ENCODE results near the gene CERS6. TPM values are rescaled to one million over a fixed set of nuclear protein-coding genes. Genes with fewer than 3 reads are reported as not detected.
A peak's percentile ranks its signal among the peaks of the same experiment; 100 is the strongest.

The CERS6 gene
- polyA plus RNA-seq, 1 donor from 2014 or later: 59.3 TPM

DNA sequence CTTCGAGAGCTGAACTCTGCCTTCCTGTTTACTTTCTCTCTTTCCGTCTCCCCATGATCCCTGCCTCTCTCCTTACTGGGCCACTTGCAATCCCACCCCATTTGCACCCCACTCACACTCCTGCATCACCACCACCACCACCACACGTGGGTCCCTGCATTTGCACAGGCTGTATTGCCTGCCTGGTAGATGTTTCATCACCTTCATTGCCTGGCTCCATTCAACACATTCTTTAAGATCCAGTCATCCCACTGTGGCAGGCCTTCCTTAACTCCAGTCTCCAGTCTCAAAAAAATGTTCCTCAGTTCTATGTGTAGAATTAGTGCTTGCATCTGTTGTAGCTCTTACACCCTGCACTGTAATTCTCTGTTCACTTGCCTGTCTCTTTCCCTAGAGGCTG lies 360.3 kb downstream of the CERS6 start:
- H4K20me1 ChIP-seq (ENCODE audit: insufficient read depth): no peaks in the 10 kb centered on the region
- H3K79me2 ChIP-seq (replicated peaks; ENCODE audit: insufficient read depth, low read length): no peaks in the 10 kb centered on the region
- no peak overlapping the region for H2AFZ ChIP-seq (ENCODE audit: low read depth, low read length)
- TF ChIP-seq MXI1 (conservative IDR thresholded peaks at IDR 0.05; ENCODE audit: poor library complexity, severe bottlenecking) (no peak), TAF1 (IDR thresholded peaks at IDR 0.05; ENCODE audit: low read depth) (no peak), EP300 (conservative IDR thresholded peaks at IDR 0.05; ENCODE audit: poor library complexity, severe bottlenecking) (no peak), EZH2 (IDR thresholded peaks at IDR 0.05; ENCODE audit: borderline replicate concordance, insufficient read depth, low read length, poor library complexity, severe bottlenecking) (no peak), RAD21 (conservative IDR thresholded peaks at IDR 0.05) (no peak), SMC3 (conservative IDR thresholded peaks at IDR 0.05; ENCODE audit: poor library complexity) (no peak), POLR2AphosphoS5 (IDR thresholded peaks at IDR 0.05) (no peak)
- TF ChIP-seq, protein P1, sequence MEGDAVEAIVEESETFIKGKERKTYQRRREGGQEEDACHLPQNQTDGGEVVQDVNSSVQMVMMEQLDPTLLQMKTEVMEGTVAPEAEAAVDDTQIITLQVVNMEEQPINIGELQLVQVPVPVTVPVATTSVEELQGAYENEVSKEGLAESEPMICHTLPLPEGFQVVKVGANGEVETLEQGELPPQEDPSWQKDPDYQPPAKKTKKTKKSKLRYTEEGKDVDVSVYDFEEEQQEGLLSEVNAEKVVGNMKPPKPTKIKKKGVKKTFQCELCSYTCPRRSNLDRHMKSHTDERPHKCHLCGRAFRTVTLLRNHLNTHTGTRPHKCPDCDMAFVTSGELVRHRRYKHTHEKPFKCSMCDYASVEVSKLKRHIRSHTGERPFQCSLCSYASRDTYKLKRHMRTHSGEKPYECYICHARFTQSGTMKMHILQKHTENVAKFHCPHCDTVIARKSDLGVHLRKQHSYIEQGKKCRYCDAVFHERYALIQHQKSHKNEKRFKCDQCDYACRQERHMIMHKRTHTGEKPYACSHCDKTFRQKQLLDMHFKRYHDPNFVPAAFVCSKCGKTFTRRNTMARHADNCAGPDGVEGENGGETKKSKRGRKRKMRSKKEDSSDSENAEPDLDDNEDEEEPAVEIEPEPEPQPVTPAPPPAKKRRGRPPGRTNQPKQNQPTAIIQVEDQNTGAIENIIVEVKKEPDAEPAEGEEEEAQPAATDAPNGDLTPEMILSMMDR (IDR thresholded peaks at IDR 0.05; ENCODE audit: poor library complexity, severe bottlenecking): no peak
- TF ChIP-seq, protein P2, sequence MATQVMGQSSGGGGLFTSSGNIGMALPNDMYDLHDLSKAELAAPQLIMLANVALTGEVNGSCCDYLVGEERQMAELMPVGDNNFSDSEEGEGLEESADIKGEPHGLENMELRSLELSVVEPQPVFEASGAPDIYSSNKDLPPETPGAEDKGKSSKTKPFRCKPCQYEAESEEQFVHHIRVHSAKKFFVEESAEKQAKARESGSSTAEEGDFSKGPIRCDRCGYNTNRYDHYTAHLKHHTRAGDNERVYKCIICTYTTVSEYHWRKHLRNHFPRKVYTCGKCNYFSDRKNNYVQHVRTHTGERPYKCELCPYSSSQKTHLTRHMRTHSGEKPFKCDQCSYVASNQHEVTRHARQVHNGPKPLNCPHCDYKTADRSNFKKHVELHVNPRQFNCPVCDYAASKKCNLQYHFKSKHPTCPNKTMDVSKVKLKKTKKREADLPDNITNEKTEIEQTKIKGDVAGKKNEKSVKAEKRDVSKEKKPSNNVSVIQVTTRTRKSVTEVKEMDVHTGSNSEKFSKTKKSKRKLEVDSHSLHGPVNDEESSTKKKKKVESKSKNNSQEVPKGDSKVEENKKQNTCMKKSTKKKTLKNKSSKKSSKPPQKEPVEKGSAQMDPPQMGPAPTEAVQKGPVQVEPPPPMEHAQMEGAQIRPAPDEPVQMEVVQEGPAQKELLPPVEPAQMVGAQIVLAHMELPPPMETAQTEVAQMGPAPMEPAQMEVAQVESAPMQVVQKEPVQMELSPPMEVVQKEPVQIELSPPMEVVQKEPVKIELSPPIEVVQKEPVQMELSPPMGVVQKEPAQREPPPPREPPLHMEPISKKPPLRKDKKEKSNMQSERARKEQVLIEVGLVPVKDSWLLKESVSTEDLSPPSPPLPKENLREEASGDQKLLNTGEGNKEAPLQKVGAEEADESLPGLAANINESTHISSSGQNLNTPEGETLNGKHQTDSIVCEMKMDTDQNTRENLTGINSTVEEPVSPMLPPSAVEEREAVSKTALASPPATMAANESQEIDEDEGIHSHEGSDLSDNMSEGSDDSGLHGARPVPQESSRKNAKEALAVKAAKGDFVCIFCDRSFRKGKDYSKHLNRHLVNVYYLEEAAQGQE (IDR thresholded peaks at IDR 0.05; ENCODE audit: borderline replicate concordance): no peak
- no peaks in the 10 kb centered on the region for H3K27me3 ChIP-seq (ENCODE audit: insufficient read depth, low read depth, low read length)
- no peak overlapping the region for H3K9ac ChIP-seq (ENCODE audit: low read length)
- H3K27ac ChIP-seq (ENCODE audit: low read length): no peak overlapping the region
- H3K4me3 ChIP-seq (ENCODE audit: low read length): no peak overlapping the region
- H3K9me2 ChIP-seq (ENCODE audit: insufficient read depth, low read length): no peaks in the 10 kb centered on the region
- no peaks in the 10 kb centered on the region for H3K36me3 ChIP-seq (ENCODE audit: insufficient read depth, low read length)
- H3K9me3 ChIP-seq (ENCODE audit: low read length): no peaks in the 10 kb centered on the region
- no peaks in the 10 kb centered on the region for H3F3A ChIP-seq (ENCODE audit: insufficient read depth, low read length, poor library complexity, severe bottlenecking)
- H3K4me2 ChIP-seq (ENCODE audit: low read length): no peak overlapping the region

DNA sequence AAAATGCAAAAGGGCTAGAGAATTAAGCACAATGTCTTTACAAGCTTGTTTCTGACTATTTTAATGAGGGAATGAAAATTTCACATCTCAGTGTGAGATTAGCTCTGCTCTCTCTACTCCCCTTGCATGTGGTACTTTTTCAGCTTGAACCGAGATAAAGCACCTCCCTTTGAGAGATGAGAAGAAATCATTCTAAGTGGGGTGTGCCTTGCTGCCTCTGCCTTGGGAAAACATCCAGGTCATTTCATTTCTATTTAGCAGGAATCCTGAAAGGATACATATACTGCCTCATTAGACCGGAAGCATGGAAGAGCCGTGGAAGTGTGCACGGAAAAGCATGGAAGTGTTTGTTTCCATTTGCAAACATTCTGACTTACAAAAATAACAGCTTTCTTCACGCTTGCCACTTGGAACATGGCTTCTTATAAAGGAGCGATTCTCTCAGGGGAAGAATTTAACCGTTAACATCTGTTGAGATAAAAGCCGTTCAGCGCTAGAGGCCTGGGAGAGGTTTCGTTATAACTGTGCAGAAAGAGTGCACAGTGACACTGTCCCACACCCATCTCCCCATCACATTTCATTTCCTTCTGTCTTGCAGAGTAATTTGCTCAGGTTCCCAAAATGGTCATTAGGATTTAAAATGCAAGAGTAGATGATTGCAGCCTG lies 363.1 kb downstream of the CERS6 start:
- TF ChIP-seq RAD21 (conservative IDR thresholded peaks at IDR 0.05): no peak
- no peak for TF ChIP-seq EP300 (conservative IDR thresholded peaks at IDR 0.05; ENCODE audit: poor library complexity, severe bottlenecking)
- TF ChIP-seq SMC3 (conservative IDR thresholded peaks at IDR 0.05; ENCODE audit: poor library complexity): no peak
- no peak for TF ChIP-seq TAF1 (IDR thresholded peaks at IDR 0.05; ENCODE audit: low read depth)
- TF ChIP-seq, protein P2 (IDR thresholded peaks at IDR 0.05; ENCODE audit: borderline replicate concordance): peak; percentile 50
- Histone ChIP-seq H3K27me3 (ENCODE audit: insufficient read depth, low read depth, low read length) (no peaks in the 10 kb centered on the region), H4K20me1 (ENCODE audit: insufficient read depth) (no peaks in the 10 kb centered on the region), H3K4me2 (ENCODE audit: low read length) (no peak overlapping the region), H3K27ac (ENCODE audit: low read length) (no peak overlapping the region), H3K9ac (ENCODE audit: low read length) (no peak overlapping the region), H3F3A (ENCODE audit: insufficient read depth, low read length, poor library complexity, severe bottlenecking) (no peaks in the 10 kb centered on the region), H3K9me2 (ENCODE audit: insufficient read depth, low read length) (no peaks in the 10 kb centered on the region), H3K9me3 (ENCODE audit: low read length) (no peaks in the 10 kb centered on the region), H3K4me3 (ENCODE audit: low read length) (no peak overlapping the region), H3K79me2 (replicated peaks; ENCODE audit: insufficient read depth, low read length) (no peaks in the 10 kb centered on the region), H3K36me3 (ENCODE audit: insufficient read depth, low read length) (no peaks in the 10 kb centered on the region), H2AFZ (ENCODE audit: low read depth, low read length) (no peak overlapping the region)
